ENCODE results near the gene LAMA4.
A peak's percentile ranks its signal among the peaks of the same experiment; 100 is the strongest.

The LAMA4 gene

GRCh38 chr6:112118034-112118433, 136.3 kb downstream of the LAMA4 start:
- TF ChIP-seq GATA3 (IDR thresholded peaks at IDR 0.05; ENCODE audit: low read depth, low read length) (no peak), GATA2 (IDR thresholded peaks at IDR 0.05; ENCODE audit: low read depth, low read length) (no peak)

- TF ChIP-seq GATA2 (IDR thresholded peaks at IDR 0.05; ENCODE audit: low read depth, low read length), result no peak
- TF ChIP-seq GATA3 (IDR thresholded peaks at IDR 0.05; ENCODE audit: low read depth, low read length), result no peak
These were observed 136.8 kb downstream of the LAMA4 start for GRCh38 chr6:112117554-112117953.

- no peak for TF ChIP-seq GATA2 (IDR thresholded peaks at IDR 0.05; ENCODE audit: low read depth, low read length)
- TF ChIP-seq GATA3 (IDR thresholded peaks at IDR 0.05; ENCODE audit: low read depth, low read length), result no peak
These were observed 138.1 kb downstream of the LAMA4 start for GRCh38 chr6:112116221-112116620.

GRCh38 chr6:112114577-112115223, 139.7 kb downstream of the LAMA4 start:
- TF ChIP-seq GATA2 (IDR thresholded peaks at IDR 0.05; ENCODE audit: low read depth, low read length), result no peak
- no peak for TF ChIP-seq GATA3 (IDR thresholded peaks at IDR 0.05; ENCODE audit: low read depth, low read length)

- TF ChIP-seq GATA3 (IDR thresholded peaks at IDR 0.05; ENCODE audit: low read depth, low read length) (no peak), GATA2 (IDR thresholded peaks at IDR 0.05; ENCODE audit: low read depth, low read length) (no peak)
These were observed 140.4 kb downstream of the LAMA4 start for GRCh38 chr6:112113918-112114317.

GRCh38 chr6:112113431-112113830, 140.9 kb downstream of the LAMA4 start:
- TF ChIP-seq GATA3 (IDR thresholded peaks at IDR 0.05; ENCODE audit: low read depth, low read length), result no peak
- TF ChIP-seq GATA2 (IDR thresholded peaks at IDR 0.05; ENCODE audit: low read depth, low read length), result no peak

GRCh38 chr6:112109262-112109661, 145.1 kb downstream of the LAMA4 start:
- TF ChIP-seq GATA3 (IDR thresholded peaks at IDR 0.05; ENCODE audit: low read depth, low read length) (no peak), GATA2 (IDR thresholded peaks at IDR 0.05; ENCODE audit: low read depth, low read length) (no peak)

- no peak for TF ChIP-seq GATA3 (IDR thresholded peaks at IDR 0.05; ENCODE audit: low read depth, low read length)
- no peak for TF ChIP-seq GATA2 (IDR thresholded peaks at IDR 0.05; ENCODE audit: low read depth, low read length)
These were observed 147.8 kb downstream of the LAMA4 start for GRCh38 chr6:112106562-112106961.

GRCh38 chr6:112100561-112100960, 153.8 kb downstream of the LAMA4 start:
- no peak for TF ChIP-seq GATA2 (IDR thresholded peaks at IDR 0.05; ENCODE audit: low read depth, low read length)
- no peak for TF ChIP-seq GATA3 (IDR thresholded peaks at IDR 0.05; ENCODE audit: low read depth, low read length)

- TF ChIP-seq GATA2 (IDR thresholded peaks at IDR 0.05; ENCODE audit: low read depth, low read length) (no peak), GATA3 (IDR thresholded peaks at IDR 0.05; ENCODE audit: low read depth, low read length) (no peak)
These were observed 157.5 kb downstream of the LAMA4 start for GRCh38 chr6:112096901-112097300.

- TF ChIP-seq GATA3 (IDR thresholded peaks at IDR 0.05; ENCODE audit: low read depth, low read length), result no peak
- TF ChIP-seq GATA2 (IDR thresholded peaks at IDR 0.05; ENCODE audit: low read depth, low read length), result no peak
These were observed 166.5 kb downstream of the LAMA4 start for GRCh38 chr6:112087916-112088315.

- no peak for TF ChIP-seq GATA3 (IDR thresholded peaks at IDR 0.05; ENCODE audit: low read depth, low read length)
- no peak for TF ChIP-seq GATA2 (IDR thresholded peaks at IDR 0.05; ENCODE audit: low read depth, low read length)
These were observed 167.0 kb downstream of the LAMA4 start, which contains the start of the genes FAM229B and TUBE1 for GRCh38 chr6:112087136-112087911. Gene FAM229B (plus strand): TSS chr6:112087591. CDS start chr6:112099284, 11,693 bp downstream. Gene TUBE1 (minus strand): TSS chr6:112087482. CDS start chr6:112087434, 48 bp downstream.

GRCh38 chr6:112086744-112087135, 167.6 kb downstream of the LAMA4 start:
- TF ChIP-seq GATA2 (IDR thresholded peaks at IDR 0.05; ENCODE audit: low read depth, low read length), result no peak; the same call in 1 of the 2 replicates
- TF ChIP-seq GATA3 (IDR thresholded peaks at IDR 0.05; ENCODE audit: low read depth, low read length), result peak; percentile 41; the same call in 1 of the 2 replicates

GRCh38 chr6:112085286-112086065, 168.9 kb downstream of the LAMA4 start:
- TF ChIP-seq GATA3 (IDR thresholded peaks at IDR 0.05; ENCODE audit: low read depth, low read length) (no peak), GATA2 (IDR thresholded peaks at IDR 0.05; ENCODE audit: low read depth, low read length) (no peak)
